Stomach (tissue), 9 donors: Measurements from ENCODE around the gene SNCA. TPM values are rescaled to one million over a fixed set of nuclear protein-coding genes. Genes with fewer than 3 reads are reported as not detected.

Experiments
- DNase-seq, 2 donors: peaks; one replicate each; pipeline versions ENCODE4 v3.0.0 to v3.0.0-alpha.2; 2013 to 2019
- H3K27ac ChIP-seq, 5 donors: fragments of 200-600 bp in 4 of 5; sonication (generic) in 4 of 5; one replicate each; pipeline ENCODE4 v1.5.1; 2013 to 2019; ENCODE audit warnings: mild to moderate bottlenecking in 1 of 5, moderate library complexity in 1 of 5
- H3K27me3 ChIP-seq, 3 donors: fragments of 200-600 bp; sonication (generic); one replicate each; pipeline ENCODE4 v1.5.1; 2017 to 2019; ENCODE audit warnings: mixed run types in 1 of 3
- H3K36me3 ChIP-seq, 4 donors: fragments of 200-600 bp; sonication (generic); 1 replicate in 3 of 4; 2 replicates in 1 of 4; pipeline ENCODE4 v1.5.1; 2016 to 2019
- H3K4me1 ChIP-seq, 4 donors: fragments of 200-600 bp; sonication (generic); one replicate each; pipeline ENCODE4 v1.5.1; 2016 to 2019
- H3K4me3 ChIP-seq, 4 donors: fragments of 200-600 bp; sonication (generic) in 3 of 4; one replicate each; pipeline ENCODE4 v1.5.1; 2016 to 2019; ENCODE audit warnings: mild to moderate bottlenecking in 1 of 4
- H3K9me3 ChIP-seq, 4 donors: fragments of 200-600 bp; sonication (generic); one replicate each; pipeline ENCODE4 v1.5.1; 2016 to 2019
- CTCF ChIP-seq, 7 experiments: fragments of 450-650 bp in 4 of 7; fragments of 200-600 bp in 3 of 7; sonication (generic) in 3 of 7; IDR thresholded peaks; one replicate each; pipeline ENCODE4 v1.5.1; 2016 to 2019; ENCODE audit warnings: antibody characterized with exemption in 7 of 7, control low read depth in 2 of 7, mild to moderate bottlenecking in 1 of 7
- EP300 ChIP-seq: sonication (generic); formaldehyde crosslinking; IDR thresholded peaks from one replicate; pipeline ENCODE4 v1.6.1; 2017; ENCODE audit warnings: antibody characterized with exemption
- POLR2A ChIP-seq, 4 donors: fragments of 450-650 bp; IDR thresholded peaks; one replicate each; pipeline ENCODE4 v1.6.1; 2016; ENCODE audit warnings: antibody characterized with exemption in 4 of 4, control low read depth in 2 of 4, mild to moderate bottlenecking in 1 of 4, moderate library complexity in 1 of 4
- POLR2AphosphoS5 ChIP-seq, 3 donors: sonication (generic); formaldehyde crosslinking; IDR thresholded peaks; one replicate each; pipeline ENCODE4 v1.6.1; 2016; ENCODE audit warnings: antibody characterized with exemption in 3 of 3
- WGBS, 5 donors: extraction: QIAGEN DNeasy Blood & Tissue Kit in 3 of 5; methylation state at CpG; one replicate each; pipeline versions ENCODE4 v1.1.5 to v1.1.7; 2013 to 2018; 5-methylcytosine and 5-hydroxymethylcytosine counted together
- intact Hi-C: fragments of 100-400 bp; cut with DNase I; formaldehyde crosslinking; loops from one replicate; pipeline ENCODE4 v1.15.1; 2023; ENCODE audit warnings: low total_unique reads
- polyA plus RNA-seq, 3 donors: library from polyadenylated mRNA; stranded (reverse); fragments of 200-250 nt; gene quantifications; one replicate each; pipeline ENCODE4 v1.2.3, GENCODE V29; 2013
- total RNA-seq, 5 donors: library from RNA; depleted of rRNA; stranded (reverse); fragments of >200 nt; gene quantifications; one replicate each; pipeline versions ENCODE4 v1.1.0 to v1.2.3, GENCODE V29; 2014 to 2016
- donor health status: healthy with polysubstance abuse.
- donor health status: Bipolar disorder and iron deficiency.
- donor health status: healthy.

SNCA gene
- total and polyA plus RNA-seq, 8 donors: 0.58 to 152 (median 5.8) TPM; not detected in 2

- Histone ChIP-seq H3K36me3 (no peaks in the 10 kb centered on the region), H3K9me3 (no peaks in the 10 kb centered on the region), H3K4me3 (peak overlapping the region; percentile 50 to 71 (median 62)), H3K4me1 (peaks cover 15 to 25% (median 19%) of the 10 kb centered on the region in 4 donors), H3K27me3 (peaks cover 0 to 67% (median 40%) of the 10 kb centered on the region in 3 donors), H3K27ac (peak overlapping the region in 4 of 5 donors; percentile 6 to 70 (median 33))
- no peak for TF ChIP-seq POLR2A (IDR thresholded peaks at IDR 0.05)
- TF ChIP-seq EP300: no peak
- no peak for TF ChIP-seq POLR2AphosphoS5 (IDR thresholded peaks at IDR 0.05)
- TF ChIP-seq CTCF (IDR thresholded peaks at IDR 0.05): no peak
- peak in 1 of 2 donors; percentile 54 for DNase-seq
- intact Hi-C loops: no loop called here
- WGBS, 5 donors: 1 to 2% (median 1%) methylated on average over 25 to 30 of the region's 30 CpGs
Observed at GRCh38 chr4:89837385-89837992, 528 bp upstream of the SNCA start.

- intact Hi-C loops: no loop called here
- TF ChIP-seq EP300 (no peak), CTCF (IDR thresholded peaks at IDR 0.05) (no peak), POLR2A (IDR thresholded peaks at IDR 0.05) (no peak), POLR2AphosphoS5 (IDR thresholded peaks at IDR 0.05) (no peak)
- peak in 1 of 2 donors; percentile 52 for DNase-seq
- peak overlapping the region in 1 of 5 donors; percentile 70 for H3K27ac ChIP-seq
- H3K9me3 ChIP-seq: no peaks in the 10 kb centered on the region
- no peaks in the 10 kb centered on the region for H3K36me3 ChIP-seq
- H3K4me1 ChIP-seq: peaks cover 15 to 25% (median 19%) of the 10 kb centered on the region in 4 donors
- 5 to 10% (median 8%) methylated on average over 17 to 33 of the region's 33 CpGs for WGBS, 5 donors
- peak overlapping the region; percentile 50 to 71 (median 62) for H3K4me3 ChIP-seq
- peaks cover 0 to 59% (median 40%) of the 10 kb centered on the region in 3 donors for H3K27me3 ChIP-seq
Observed at GRCh38 chr4:89836031-89836745, 773 bp downstream of the SNCA start.

- Histone ChIP-seq H3K4me3 (no peak overlapping the region), H3K27ac (no peak overlapping the region), H3K9me3 (no peaks in the 10 kb centered on the region), H3K36me3 (no peaks in the 10 kb centered on the region), H3K4me1 (peaks cover 15 to 25% (median 19%) of the 10 kb centered on the region in 4 donors), H3K27me3 (peaks cover 0 to 53% (median 40%) of the 10 kb centered on the region in 3 donors)
- TF ChIP-seq CTCF (IDR thresholded peaks at IDR 0.05) (no peak), EP300 (no peak), POLR2AphosphoS5 (IDR thresholded peaks at IDR 0.05) (no peak), POLR2A (IDR thresholded peaks at IDR 0.05) (no peak)
- WGBS, 5 donors: 70 to 94% (median 79%) methylated on average over 1 of the region's 1 CpG
- DNase-seq: no peak
- intact Hi-C loops: no loop called here
Observed at GRCh38 chr4:89835413-89835812, 1.5 kb downstream of the SNCA start.

GRCh38 chr4:89834486-89835209, 2.3 kb downstream of the SNCA start:
- intact Hi-C loops: no loop called here
- H3K4me1 ChIP-seq: peaks cover 15 to 25% (median 19%) of the 10 kb centered on the region in 4 donors
- no peak for TF ChIP-seq POLR2A (IDR thresholded peaks at IDR 0.05)
- no peak for TF ChIP-seq POLR2AphosphoS5 (IDR thresholded peaks at IDR 0.05)
- no peak for TF ChIP-seq EP300
- TF ChIP-seq CTCF (IDR thresholded peaks at IDR 0.05): no peak
- H3K27ac ChIP-seq: no peak overlapping the region
- no peak overlapping the region for H3K4me3 ChIP-seq
- no peaks in the 10 kb centered on the region for H3K36me3 ChIP-seq
- WGBS, 5 donors: 44 to 93% (median 90%) methylated on average over 1 of the region's 1 CpG
- no peaks in the 10 kb centered on the region for H3K9me3 ChIP-seq
- no peak for DNase-seq
- peaks cover 0 to 45% (median 38%) of the 10 kb centered on the region in 3 donors for H3K27me3 ChIP-seq
